ENCODE measurements around the gene METTL1. TPM values are rescaled to one million over a fixed set of nuclear protein-coding genes. Genes with fewer than 3 reads are reported as not detected.

METTL1 gene
- total and polyA plus RNA-seq, 9 of the 15 experiments (the other 6 are each of a cell fraction or from before 2014, with no cell fraction given): 12.6 to 65.9 (median 39.2) TPM

DNA sequence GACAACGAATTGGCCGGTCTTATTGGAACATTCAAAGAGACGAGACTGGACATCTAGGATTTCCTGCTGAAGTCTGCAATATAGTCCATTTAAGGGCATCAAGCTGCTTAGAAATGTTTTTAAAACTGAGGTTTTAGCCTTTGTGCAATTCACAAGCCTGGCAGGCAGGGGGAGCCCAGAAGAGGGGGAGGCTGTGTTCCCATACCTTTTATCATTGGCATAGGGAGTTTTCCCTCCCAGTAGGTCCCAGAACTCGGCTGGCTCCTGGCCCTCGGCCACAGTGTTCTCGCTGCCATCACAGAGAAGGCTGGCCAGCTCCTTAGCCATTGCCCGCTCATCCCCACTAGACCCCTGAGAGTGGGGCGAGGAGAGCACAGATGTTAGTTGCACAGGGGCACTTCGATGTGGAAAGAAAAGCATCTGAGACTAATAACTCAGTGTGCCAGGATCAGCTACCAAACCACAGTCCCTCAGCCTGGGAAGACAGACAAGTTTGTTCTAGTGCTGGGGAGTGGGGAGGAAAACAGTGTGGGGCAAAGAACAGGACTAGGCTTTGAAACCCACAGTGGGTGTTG is 31.5 kb upstream of the METTL1 start (continued):
- TF ChIP-seq KDM5B (IDR thresholded peaks at IDR 0.05; ENCODE audit: insufficient replicate concordance, low read depth, low read length) (no peak), ASH1L (IDR thresholded peaks at IDR 0.05; ENCODE audit: borderline replicate concordance, low read depth, partially characterized antibody) (no peak), ETV5 (CRISPR knock-in tag; IDR thresholded peaks at IDR 0.05; ENCODE audit: low read depth) (no peak), SETDB1 (IDR thresholded peaks at IDR 0.05; ENCODE audit: low read length) (no peak), ESRRB (CRISPR knock-in tag; IDR thresholded peaks at IDR 0.05; ENCODE audit: borderline replicate concordance) (no peak), XRCC5 (IDR thresholded peaks at IDR 0.05; ENCODE audit: low read depth, low read length) (0 out of 2 replicates have a peak, but pooled peaks have one; percentile 41), KLF16 (IDR thresholded peaks at IDR 0.05) (peak; percentile 17; the same call in 1 of the 2 replicates), KAT2B (IDR thresholded peaks at IDR 0.05; ENCODE audit: low read depth, low read length) (no peak), BRD9 (IDR thresholded peaks at IDR 0.05; ENCODE audit: low read depth, partially characterized antibody) (no peak)
- TF ChIP-seq, protein P1, sequence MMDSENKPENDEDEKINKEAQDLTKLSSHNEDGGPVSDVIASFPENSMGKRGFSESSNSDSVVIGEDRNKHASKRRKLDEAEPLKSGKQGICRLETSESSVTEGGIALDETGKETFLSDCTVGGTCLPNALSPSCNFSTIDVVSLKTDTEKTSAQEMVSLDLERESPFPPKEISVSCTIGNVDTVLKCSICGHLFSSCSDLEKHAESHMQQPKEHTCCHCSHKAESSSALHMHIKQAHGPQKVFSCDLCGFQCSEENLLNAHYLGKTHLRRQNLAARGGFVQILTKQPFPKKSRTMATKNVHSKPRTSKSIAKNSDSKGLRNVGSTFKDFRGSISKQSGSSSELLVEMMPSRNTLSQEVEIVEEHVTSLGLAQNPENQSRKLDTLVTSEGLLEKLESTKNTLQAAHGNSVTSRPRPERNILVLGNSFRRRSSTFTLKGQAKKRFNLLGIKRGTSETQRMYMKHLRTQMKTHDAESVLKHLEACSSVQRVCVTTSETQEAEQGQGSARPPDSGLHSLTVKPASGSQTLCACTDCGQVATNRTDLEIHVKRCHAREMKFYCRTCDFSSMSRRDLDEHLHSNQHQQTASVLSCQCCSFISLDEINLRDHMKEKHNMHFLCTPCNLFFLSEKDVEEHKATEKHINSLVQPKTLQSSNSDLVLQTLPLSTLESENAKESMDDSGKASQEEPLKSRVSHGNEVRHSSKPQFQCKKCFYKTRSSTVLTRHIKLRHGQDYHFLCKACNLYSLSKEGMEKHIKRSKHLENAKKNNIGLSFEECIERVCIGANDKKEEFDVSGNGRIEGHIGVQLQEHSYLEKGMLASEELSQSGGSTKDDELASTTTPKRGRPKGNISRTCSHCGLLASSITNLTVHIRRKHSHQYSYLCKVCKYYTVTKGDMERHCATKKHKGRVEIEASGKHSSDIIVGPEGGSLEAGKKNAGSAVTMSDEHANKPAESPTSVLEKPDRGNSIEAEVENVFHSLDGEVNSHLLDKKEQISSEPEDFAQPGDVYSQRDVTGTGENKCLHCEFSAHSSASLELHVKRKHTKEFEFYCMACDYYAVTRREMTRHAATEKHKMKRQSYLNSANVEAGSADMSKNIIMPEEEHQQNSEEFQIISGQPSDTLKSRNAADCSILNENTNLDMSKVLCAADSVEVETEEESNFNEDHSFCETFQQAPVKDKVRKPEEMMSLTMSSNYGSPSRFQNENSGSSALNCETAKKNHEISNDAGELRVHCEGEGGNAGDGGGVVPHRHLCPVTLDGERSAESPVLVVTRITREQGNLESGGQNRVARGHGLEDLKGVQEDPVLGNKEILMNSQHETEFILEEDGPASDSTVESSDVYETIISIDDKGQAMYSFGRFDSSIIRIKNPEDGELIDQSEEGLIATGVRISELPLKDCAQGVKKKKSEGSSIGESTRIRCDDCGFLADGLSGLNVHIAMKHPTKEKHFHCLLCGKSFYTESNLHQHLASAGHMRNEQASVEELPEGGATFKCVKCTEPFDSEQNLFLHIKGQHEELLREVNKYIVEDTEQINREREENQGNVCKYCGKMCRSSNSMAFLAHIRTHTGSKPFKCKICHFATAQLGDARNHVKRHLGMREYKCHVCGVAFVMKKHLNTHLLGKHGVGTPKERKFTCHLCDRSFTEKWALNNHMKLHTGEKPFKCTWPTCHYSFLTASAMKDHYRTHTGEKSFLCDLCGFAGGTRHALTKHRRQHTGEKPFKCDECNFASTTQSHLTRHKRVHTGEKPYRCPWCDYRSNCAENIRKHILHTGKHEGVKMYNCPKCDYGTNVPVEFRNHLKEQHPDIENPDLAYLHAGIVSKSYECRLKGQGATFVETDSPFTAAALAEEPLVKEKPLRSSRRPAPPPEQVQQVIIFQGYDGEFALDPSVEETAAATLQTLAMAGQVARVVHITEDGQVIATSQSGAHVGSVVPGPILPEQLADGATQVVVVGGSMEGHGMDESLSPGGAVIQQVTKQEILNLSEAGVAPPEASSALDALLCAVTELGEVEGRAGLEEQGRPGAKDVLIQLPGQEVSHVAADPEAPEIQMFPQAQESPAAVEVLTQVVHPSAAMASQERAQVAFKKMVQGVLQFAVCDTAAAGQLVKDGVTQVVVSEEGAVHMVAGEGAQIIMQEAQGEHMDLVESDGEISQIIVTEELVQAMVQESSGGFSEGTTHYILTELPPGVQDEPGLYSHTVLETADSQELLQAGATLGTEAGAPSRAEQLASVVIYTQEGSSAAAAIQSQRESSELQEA (IDR thresholded peaks at IDR 0.05; ENCODE audit: low read depth): no peak
- TF ChIP-seq, protein P2, sequence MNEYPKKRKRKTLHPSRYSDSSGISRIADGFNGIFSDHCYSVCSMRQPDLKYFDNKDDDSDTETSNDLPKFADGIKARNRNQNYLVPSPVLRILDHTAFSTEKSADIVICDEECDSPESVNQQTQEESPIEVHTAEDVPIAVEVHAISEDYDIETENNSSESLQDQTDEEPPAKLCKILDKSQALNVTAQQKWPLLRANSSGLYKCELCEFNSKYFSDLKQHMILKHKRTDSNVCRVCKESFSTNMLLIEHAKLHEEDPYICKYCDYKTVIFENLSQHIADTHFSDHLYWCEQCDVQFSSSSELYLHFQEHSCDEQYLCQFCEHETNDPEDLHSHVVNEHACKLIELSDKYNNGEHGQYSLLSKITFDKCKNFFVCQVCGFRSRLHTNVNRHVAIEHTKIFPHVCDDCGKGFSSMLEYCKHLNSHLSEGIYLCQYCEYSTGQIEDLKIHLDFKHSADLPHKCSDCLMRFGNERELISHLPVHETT (CRISPR knock-in tag; conservative IDR thresholded peaks at IDR 0.05 in 1 of 2, IDR thresholded peaks at IDR 0.05 in 1 of 2): no peak
- TF ChIP-seq, protein P3, sequence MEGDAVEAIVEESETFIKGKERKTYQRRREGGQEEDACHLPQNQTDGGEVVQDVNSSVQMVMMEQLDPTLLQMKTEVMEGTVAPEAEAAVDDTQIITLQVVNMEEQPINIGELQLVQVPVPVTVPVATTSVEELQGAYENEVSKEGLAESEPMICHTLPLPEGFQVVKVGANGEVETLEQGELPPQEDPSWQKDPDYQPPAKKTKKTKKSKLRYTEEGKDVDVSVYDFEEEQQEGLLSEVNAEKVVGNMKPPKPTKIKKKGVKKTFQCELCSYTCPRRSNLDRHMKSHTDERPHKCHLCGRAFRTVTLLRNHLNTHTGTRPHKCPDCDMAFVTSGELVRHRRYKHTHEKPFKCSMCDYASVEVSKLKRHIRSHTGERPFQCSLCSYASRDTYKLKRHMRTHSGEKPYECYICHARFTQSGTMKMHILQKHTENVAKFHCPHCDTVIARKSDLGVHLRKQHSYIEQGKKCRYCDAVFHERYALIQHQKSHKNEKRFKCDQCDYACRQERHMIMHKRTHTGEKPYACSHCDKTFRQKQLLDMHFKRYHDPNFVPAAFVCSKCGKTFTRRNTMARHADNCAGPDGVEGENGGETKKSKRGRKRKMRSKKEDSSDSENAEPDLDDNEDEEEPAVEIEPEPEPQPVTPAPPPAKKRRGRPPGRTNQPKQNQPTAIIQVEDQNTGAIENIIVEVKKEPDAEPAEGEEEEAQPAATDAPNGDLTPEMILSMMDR (IDR thresholded peaks at IDR 0.05 in 2 of 3, conservative IDR thresholded peaks at IDR 0.05 in 1 of 3; ENCODE audit: insufficient read depth in 2 of 3, low read depth in 1 of 3, low read length in 3 of 3): peak; percentile 70 to 89 (median 76)
- TF ChIP-seq, protein P4, sequence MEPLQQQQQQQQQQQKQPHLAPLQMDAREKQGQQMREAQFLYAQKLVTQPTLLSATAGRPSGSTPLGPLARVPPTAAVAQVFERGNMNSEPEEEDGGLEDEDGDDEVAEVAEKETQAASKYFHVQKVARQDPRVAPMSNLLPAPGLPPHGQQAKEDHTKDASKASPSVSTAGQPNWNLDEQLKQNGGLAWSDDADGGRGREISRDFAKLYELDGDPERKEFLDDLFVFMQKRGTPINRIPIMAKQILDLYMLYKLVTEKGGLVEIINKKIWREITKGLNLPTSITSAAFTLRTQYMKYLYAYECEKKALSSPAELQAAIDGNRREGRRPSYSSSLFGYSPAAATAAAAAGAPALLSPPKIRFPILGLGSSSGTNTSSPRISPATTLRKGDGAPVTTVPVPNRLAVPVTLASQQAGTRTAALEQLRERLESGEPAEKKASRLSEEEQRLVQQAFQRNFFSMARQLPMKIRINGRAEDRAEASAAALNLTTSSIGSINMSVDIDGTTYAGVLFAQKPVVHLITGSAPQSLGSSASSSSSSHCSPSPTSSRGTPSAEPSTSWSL (CRISPR knock-in tag; IDR thresholded peaks at IDR 0.05; ENCODE audit: borderline replicate concordance): no peak

All from K562 (cell line).